Lower leg skin (tissue), 4 donors: Measurements from ENCODE around the gene CENPO. TPM values are rescaled to one million over a fixed set of nuclear protein-coding genes. Genes with fewer than 3 reads are reported as not detected.
A peak's percentile ranks its signal among the peaks of the same experiment; 100 is the strongest.
"Not testable (repeated sequence)": the region's sequence is repeated elsewhere in the genome, so short reads cannot be mapped to it uniquely, and the experiment has no call there.

Experiments used
- DNase-seq, 2 donors: peaks; one replicate each; pipeline ENCODE4 v3.0.0-alpha.2; 2019; ENCODE audit warnings: low spot score in 2 of 2
- H3K4me3 ChIP-seq: fragments of 200-600 bp; sonication (generic); 2 replicates; pipeline ENCODE4 v1.5.1; 2017; ENCODE audit warnings: mild to moderate bottlenecking, low read depth; ENCODE audit not compliant: poor library complexity, severe bottlenecking
- POLR2A ChIP-seq, 2 donors: fragments of 450-650 bp; IDR thresholded peaks; one replicate each; pipeline ENCODE4 v1.6.1; 2016 to 2017; ENCODE audit warnings: antibody characterized with exemption in 2 of 2, mild to moderate bottlenecking in 1 of 2, moderate library complexity in 1 of 2
- WGBS, 2 donors: methylation state at CpG; one replicate each; pipeline ENCODE4 v1.1.5; 2018; 5-methylcytosine and 5-hydroxymethylcytosine counted together
- intact Hi-C: fragments of 100-400 bp; cut with DNase I; formaldehyde crosslinking; loops from one replicate; pipeline ENCODE4 v1.15.0; 2023; ENCODE audit warnings: low total_unique reads
- total RNA-seq, 4 donors: library from RNA; depleted of rRNA; stranded (reverse); fragments of >200 nt; gene quantifications; one replicate each; pipeline ENCODE4 v1.1.0, GENCODE V29; 2016
- TF ChIP-seq, protein P1 (sequence below), 3 donors: fragments of 450-650 bp; IDR thresholded peaks; one replicate each; pipeline ENCODE4 v1.5.1; 2016; ENCODE audit warnings: antibody characterized with exemption in 3 of 3, mild to moderate bottlenecking in 3 of 3, moderate library complexity in 2 of 3

Gene CENPO
- total RNA-seq, 4 donors from 2014 or later, result 2.0 to 5.3 (median 2.4) TPM

DNA sequence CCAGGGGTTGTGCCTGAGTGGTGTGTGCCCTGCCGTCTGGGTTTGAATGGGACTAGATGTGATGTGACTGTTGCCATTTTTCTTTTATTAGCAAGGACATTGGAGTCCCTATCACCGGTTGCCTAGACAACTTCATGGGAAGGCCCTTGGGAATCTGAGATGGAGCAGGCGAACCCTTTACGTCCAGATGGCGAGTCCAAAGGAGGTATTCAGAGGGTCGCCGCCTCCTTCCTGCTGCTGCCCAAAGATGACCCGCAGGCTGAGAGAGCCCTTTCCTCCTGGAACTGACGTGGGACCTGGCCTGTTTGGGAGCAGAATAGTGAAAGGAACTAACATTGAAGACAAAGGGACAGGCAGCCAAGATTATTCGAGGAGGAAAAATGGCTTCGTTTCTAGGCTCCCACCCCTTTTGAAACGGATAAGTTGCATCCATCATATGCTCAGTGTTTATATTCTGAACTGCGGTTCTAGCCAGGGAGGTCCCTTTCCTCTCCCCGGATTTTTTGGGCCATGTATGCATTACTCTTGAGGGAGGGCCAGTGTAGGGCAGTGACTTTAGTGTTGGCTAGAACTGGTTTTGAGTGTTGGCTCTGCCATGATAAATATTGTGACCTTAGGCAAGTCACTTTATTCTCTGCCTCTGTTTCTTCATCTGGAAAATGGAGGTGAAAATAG is 673 bp downstream of the CENPO start:
- 5 to 6% methylated on average over 14 of the region's 14 CpGs for WGBS, 2 donors
- no peak for TF ChIP-seq POLR2A (IDR thresholded peaks at IDR 0.05)
- TF ChIP-seq, protein P1, sequence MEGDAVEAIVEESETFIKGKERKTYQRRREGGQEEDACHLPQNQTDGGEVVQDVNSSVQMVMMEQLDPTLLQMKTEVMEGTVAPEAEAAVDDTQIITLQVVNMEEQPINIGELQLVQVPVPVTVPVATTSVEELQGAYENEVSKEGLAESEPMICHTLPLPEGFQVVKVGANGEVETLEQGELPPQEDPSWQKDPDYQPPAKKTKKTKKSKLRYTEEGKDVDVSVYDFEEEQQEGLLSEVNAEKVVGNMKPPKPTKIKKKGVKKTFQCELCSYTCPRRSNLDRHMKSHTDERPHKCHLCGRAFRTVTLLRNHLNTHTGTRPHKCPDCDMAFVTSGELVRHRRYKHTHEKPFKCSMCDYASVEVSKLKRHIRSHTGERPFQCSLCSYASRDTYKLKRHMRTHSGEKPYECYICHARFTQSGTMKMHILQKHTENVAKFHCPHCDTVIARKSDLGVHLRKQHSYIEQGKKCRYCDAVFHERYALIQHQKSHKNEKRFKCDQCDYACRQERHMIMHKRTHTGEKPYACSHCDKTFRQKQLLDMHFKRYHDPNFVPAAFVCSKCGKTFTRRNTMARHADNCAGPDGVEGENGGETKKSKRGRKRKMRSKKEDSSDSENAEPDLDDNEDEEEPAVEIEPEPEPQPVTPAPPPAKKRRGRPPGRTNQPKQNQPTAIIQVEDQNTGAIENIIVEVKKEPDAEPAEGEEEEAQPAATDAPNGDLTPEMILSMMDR (IDR thresholded peaks at IDR 0.05), result no peak
- no peak for DNase-seq
- intact Hi-C loops, result no loop called here
- peak overlapping the region; percentile 59 for H3K4me3 ChIP-seq

DNA sequence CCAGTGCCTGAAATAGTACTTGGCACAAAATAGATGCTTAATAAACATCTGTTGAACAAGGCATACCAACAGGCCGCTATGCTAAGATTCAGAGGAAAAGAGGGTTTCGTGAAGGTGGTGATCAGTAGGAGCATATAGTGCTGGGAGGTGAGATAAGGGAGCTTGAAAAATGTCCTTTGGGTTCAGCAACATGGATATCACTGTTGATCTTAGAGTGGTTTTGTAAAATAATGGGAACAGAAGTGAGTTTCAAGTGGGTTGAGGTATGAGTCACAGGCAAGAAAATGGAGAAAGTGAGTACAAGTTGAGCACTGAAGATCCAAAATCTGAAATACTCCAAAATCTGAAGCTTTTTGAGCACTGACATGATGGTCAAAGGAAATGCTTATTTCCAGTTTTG is 4.4 kb downstream of the CENPO start:
- no peak overlapping the region for H3K4me3 ChIP-seq
- intact Hi-C loops, result no loop called here
- no peak for DNase-seq
- TF ChIP-seq, protein P1 (IDR thresholded peaks at IDR 0.05), result no peak
- TF ChIP-seq POLR2A (IDR thresholded peaks at IDR 0.05), result no peak
- WGBS, 2 donors, result 94% methylated on average over 2 of the region's 2 CpGs

DNA sequence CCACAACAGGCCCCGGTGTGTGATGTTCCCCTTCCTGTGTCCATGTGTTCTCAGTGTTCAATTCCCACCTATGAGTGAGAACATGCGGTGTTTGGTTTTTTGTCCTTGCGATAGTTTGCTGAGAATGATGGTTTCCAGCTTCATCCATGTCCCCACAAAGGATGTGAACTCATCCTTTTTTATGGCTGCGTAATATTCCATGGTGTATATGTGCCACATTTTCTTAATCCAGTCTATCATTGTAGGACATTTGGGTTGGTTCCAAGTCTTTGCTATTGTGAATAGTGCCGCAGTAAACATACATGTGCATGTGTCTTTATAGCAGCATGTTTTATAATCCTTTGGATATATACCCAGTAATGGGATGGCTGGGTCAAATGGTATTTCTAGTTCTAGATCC is 7.3 kb downstream of the CENPO start:
- DNase-seq, intact Hi-C loops, H3K4me3 ChIP-seq: not testable (repeated sequence)
- WGBS, 2 donors, result 87 to 92% methylated on average over 5 of the region's 5 CpGs

DNA sequence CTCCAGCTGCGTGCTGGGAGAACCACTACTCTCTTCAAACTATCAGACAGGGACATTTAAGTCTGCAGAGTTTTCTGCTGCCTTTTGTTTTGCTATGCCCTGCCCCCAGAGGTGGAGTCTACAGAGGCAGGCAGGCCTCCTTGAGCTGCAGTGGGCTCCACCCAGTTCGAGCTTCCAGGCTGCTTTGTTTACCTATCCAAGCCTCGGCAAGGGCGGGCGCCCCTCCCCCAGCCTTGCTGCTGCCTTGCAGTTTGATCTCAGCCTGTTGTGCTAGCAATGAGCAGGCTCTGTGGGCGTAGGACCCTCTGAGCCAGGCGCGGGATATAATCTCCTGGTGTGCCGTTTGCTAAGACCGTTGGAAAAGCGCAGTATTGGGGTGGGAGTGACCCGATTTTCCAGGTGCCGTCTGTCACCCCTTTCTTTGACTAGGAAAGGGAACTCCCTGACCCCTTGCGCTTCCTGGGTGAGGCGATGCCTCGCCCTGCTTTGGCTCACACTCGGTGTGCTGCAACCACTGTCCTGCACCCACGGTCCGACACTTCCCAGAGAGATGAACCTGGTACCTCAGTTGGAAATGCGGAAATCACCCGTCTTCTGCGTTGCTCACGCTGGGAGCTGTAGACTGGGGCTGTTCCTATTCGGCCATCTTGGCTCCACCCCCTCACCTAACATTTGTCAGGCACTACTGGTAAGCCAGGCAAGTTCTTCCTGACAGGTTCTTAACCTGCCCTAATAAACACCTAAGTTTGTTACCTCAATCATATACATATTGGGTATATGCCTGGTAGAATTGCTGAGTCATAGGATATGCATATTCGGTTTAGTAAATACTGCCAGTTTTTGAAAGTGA is 12.8 kb downstream of the CENPO start:
- intact Hi-C loops, H3K4me3 ChIP-seq: not testable (repeated sequence)
- WGBS, 2 donors, result 94 to 96% methylated on average over 25 of the region's 25 CpGs
- peak in 1 of 2 donors; percentile 67 for DNase-seq

DNA sequence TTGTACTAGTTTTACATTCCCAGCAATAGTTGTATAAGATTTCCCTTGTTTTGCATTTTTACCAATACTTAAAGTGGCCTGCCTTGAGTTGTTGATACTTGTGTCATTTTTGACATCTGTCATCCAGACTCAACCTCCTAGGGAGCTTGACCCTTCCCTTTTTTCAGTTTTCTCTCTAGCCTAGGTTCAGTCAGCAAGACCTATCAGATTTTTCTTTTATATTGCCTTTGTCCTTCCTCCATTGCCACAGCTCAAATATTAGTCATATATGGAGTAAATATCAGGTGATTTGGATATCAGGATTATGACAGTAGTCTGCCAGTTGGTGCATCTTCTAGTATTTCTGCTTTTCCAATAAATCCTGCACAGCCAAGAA is 13.4 kb downstream of the CENPO start:
- no peak overlapping the region for H3K4me3 ChIP-seq
- intact Hi-C loops, result no loop called here
- TF ChIP-seq POLR2A (IDR thresholded peaks at IDR 0.05), result no peak
- TF ChIP-seq, protein P1 (IDR thresholded peaks at IDR 0.05), result no peak
- DNase-seq, result no peak

DNA sequence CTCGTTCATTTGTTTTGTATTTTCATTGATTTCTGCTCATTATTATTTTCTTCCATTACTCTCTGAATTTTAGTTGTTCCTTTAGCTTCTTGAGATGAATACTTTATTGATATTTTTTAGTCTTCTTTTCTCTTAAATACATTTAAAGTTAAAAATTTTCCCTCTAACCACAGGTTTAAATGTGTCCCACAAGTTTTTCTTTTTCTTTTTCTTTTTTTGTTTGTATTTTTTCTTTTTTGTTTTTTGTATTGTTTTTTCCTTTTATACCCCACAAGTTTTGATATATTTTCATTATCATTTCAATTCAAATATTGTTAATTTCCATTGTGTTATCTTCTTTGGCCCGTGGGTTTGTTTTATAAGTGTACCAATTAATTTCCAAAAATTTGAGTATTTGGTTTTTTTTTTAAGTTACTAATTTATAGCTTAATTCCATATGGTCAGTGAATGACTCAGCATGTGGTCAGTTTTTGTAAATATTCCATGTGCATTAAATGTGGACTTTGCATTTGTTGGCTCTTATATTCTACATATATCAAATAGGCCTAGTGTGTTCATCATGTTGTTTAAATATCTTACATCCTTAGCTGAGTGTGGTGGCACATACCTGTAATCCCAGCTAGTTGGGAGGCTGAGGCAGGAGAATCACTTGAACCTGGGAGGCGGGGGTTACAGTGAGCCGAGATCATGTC is 16.2 kb downstream of the CENPO start:
- no peak for TF ChIP-seq POLR2A (IDR thresholded peaks at IDR 0.05)
- TF ChIP-seq, protein P1 (IDR thresholded peaks at IDR 0.05), result no peak
- intact Hi-C loops, result no loop called here
- H3K4me3 ChIP-seq, result no peak overlapping the region
- no peak for DNase-seq
- WGBS, 2 donors, result 86 to 88% methylated on average over 4 of the region's 4 CpGs
